H4 (cell line): ENCODE measurements around the gene CMTM7. TPM values are rescaled to one million over a fixed set of nuclear protein-coding genes. Genes with fewer than 3 reads are reported as not detected.
"Not testable (repeated sequence)": the region's sequence is repeated elsewhere in the genome, so short reads cannot be mapped to it uniquely, and the experiment has no call there.

Experiments used
- DNase-seq: peaks from one replicate; pipeline ENCODE4 v3.0.0-alpha.2; 2015; ENCODE audit warnings: low spot score
- total RNA-seq: library from RNA; depleted of rRNA; stranded (reverse); fragments of >200 nt; shearing (Covaris generic); gene quantifications from 2 replicates; pipeline ENCODE4 v1.2.3, GENCODE V29; 2014

Gene CMTM7
- total RNA-seq, 1 experiment from 2014 or later = 7.1 TPM

- DNase-seq = no peak
Observed at GRCh38 chr3:32381922-32382321, 9.7 kb upstream of the CMTM7 start.

GRCh38 chr3:32383136-32383711 lies 8.4 kb upstream of the CMTM7 start:
- DNase-seq = no peak

- DNase-seq = no peak
Observed at GRCh38 chr3:32384938-32385337, 6.7 kb upstream of the CMTM7 start.

GRCh38 chr3:32387512-32387911 lies 4.1 kb upstream of the CMTM7 start:
- no peak for DNase-seq

GRCh38 chr3:32389577-32389976 lies 2.1 kb upstream of the CMTM7 start:
- not testable (repeated sequence) for DNase-seq

GRCh38 chr3:32392536-32393302 lies 1.1 kb downstream of the CMTM7 start:
- peak; percentile 19 for DNase-seq

- DNase-seq = no peak
Observed at GRCh38 chr3:32395496-32395895, 3.8 kb downstream of the CMTM7 start.

- DNase-seq = no peak
Observed at GRCh38 chr3:32397941-32398340, 6.3 kb downstream of the CMTM7 start.

GRCh38 chr3:32398531-32398930 lies 6.9 kb downstream of the CMTM7 start:
- DNase-seq = no peak

GRCh38 chr3:32399030-32399620 lies 7.5 kb downstream of the CMTM7 start:
- DNase-seq = peak; percentile 14

GRCh38 chr3:32401126-32401525 lies 9.5 kb downstream of the CMTM7 start:
- DNase-seq = no peak

GRCh38 chr3:32401556-32402081 lies 10.0 kb downstream of the CMTM7 start:
- DNase-seq = peak; percentile 70

- DNase-seq = no peak
Observed at GRCh38 chr3:32403663-32404062, 12.0 kb downstream of the CMTM7 start.

- DNase-seq = no peak
Observed at GRCh38 chr3:32404714-32405113, 13.1 kb downstream of the CMTM7 start.

- DNase-seq = no peak
Observed at GRCh38 chr3:32405155-32405554, 13.5 kb downstream of the CMTM7 start.

GRCh38 chr3:32405711-32406323 lies 14.2 kb downstream of the CMTM7 start:
- DNase-seq = no peak

GRCh38 chr3:32406486-32407408 lies 15.1 kb downstream of the CMTM7 start:
- DNase-seq = no peak

GRCh38 chr3:32410367-32411246 lies 19.0 kb downstream of the CMTM7 start:
- DNase-seq = no peak

- DNase-seq = no peak
Observed at GRCh38 chr3:32411442-32411841, 19.8 kb downstream of the CMTM7 start.

- no peak for DNase-seq
Observed at GRCh38 chr3:32412887-32413286, 21.2 kb downstream of the CMTM7 start.
